D721Med (cell line): ENCODE measurements around the gene CDH15.

Experiments
- DNase-seq: peaks from one replicate; pipeline ENCODE4 v3.0.0; 2011; ENCODE audit warnings: low spot score; ENCODE audit not compliant: insufficient read length
- FAIRE-seq: peaks from 2 replicates; lab custom pipeline; 2011; peaks lifted over from hg19 to GRCh38; lab: Jason Lieb, UNC
- CTCF ChIP-seq: IDR thresholded peaks from 2 replicates; pipeline ENCODE4 v1.5.1; 2012; ENCODE audit warnings: mild to moderate bottlenecking, control low read depth; ENCODE audit not compliant: insufficient read depth; ENCODE audit errors: missing control alignments

Gene CDH15

GRCh38 chr16:89146211-89147005 is 25.1 kb upstream of the CDH15 start:
- FAIRE-seq (no peak), DNase-seq (no peak)
- TF ChIP-seq CTCF, result no peak

GRCh38 chr16:89147085-89147817 is 24.3 kb upstream of the CDH15 start:
- DNase-seq, result no peak
- FAIRE-seq, result no peak
- no peak for TF ChIP-seq CTCF

GRCh38 chr16:89149386-89149785 is 22.2 kb upstream of the CDH15 start:
- DNase-seq (no peak), FAIRE-seq (no peak)
- no peak for TF ChIP-seq CTCF

GRCh38 chr16:89150090-89150835 is 21.3 kb upstream of the CDH15 start:
- no peak for TF ChIP-seq CTCF
- no peak for DNase-seq
- no peak for FAIRE-seq

- no peak for TF ChIP-seq CTCF
- FAIRE-seq (no peak), DNase-seq (no peak)
Observed at GRCh38 chr16:89150981-89151380, 20.6 kb upstream of the CDH15 start.

- FAIRE-seq, result no peak
- no peak for DNase-seq
- TF ChIP-seq CTCF, result no peak
Observed at GRCh38 chr16:89152831-89153700, 18.5 kb upstream of the CDH15 start.
